Loucy (cell line): ENCODE measurements around the gene PSMD12.
A peak's percentile ranks its signal among the peaks of the same experiment; 100 is the strongest.

Experiments
- H2AFZ ChIP-seq: fragments of 200-600 bp; sonication (generic); 2 replicates; pipeline ENCODE4 v1.6.0; 2016; ENCODE audit warnings: antibody characterized with exemption, mild to moderate bottlenecking, low read length, moderate library complexity
- H3F3A ChIP-seq: fragments of 200-600 bp; 2 replicates; pipeline ENCODE4 v1.6.0; 2016; ENCODE audit warnings: antibody characterized with exemption, low read depth, mild to moderate bottlenecking
- H3K27me3 ChIP-seq: fragments of 200-600 bp; sonication (generic); 2 replicates; pipeline ENCODE4 v1.6.1; 2014; ENCODE audit warnings: low read length, mild to moderate bottlenecking; ENCODE audit not compliant: insufficient read depth, poor library complexity, severe bottlenecking
- H3K36me3 ChIP-seq: fragments of 200-600 bp; sonication (generic); 2 replicates; pipeline ENCODE4 v1.6.1; 2016; ENCODE audit warnings: low read length; ENCODE audit not compliant: insufficient read depth
- H3K4me1 ChIP-seq: fragments of 200-600 bp; sonication (generic); 2 replicates; pipeline ENCODE4 v1.5.1; 2014; ENCODE audit warnings: low read length, mild to moderate bottlenecking; ENCODE audit not compliant: insufficient read depth, poor library complexity, severe bottlenecking
- H3K4me2 ChIP-seq: fragments of 200-600 bp; sonication (generic); 2 replicates; pipeline ENCODE4 v1.6.0; 2014; ENCODE audit warnings: antibody characterized with exemption, low read length, low read depth, mild to moderate bottlenecking; ENCODE audit not compliant: poor library complexity, severe bottlenecking
- H3K4me3 ChIP-seq: fragments of 200-600 bp; sonication (generic); 2 replicates; pipeline ENCODE4 v1.5.1; 2014; ENCODE audit warnings: low read length, mild to moderate bottlenecking, mixed read lengths; ENCODE audit not compliant: poor library complexity, severe bottlenecking
- H3K79me2 ChIP-seq: fragments of 200-600 bp; sonication (generic); 2 replicates; pipeline ENCODE4 v1.6.1; 2014; ENCODE audit warnings: low read length; ENCODE audit not compliant: insufficient read depth
- H3K9ac ChIP-seq: fragments of 200-600 bp; sonication (generic); 2 replicates; pipeline ENCODE4 v1.6.0; 2014; ENCODE audit warnings: mild to moderate bottlenecking, low read depth, low read length, moderate library complexity; ENCODE audit not compliant: poor library complexity, severe bottlenecking
- H3K9me2 ChIP-seq: fragments of 200-600 bp; sonication (generic); replicated peaks from 2 replicates; pipeline ENCODE4 v1.6.1; 2016; ENCODE audit warnings: low read depth, low read length, mixed read lengths
- H3K9me3 ChIP-seq: fragments of 200-600 bp; sonication (generic); 2 replicates; pipeline ENCODE4 v1.6.1; 2014; ENCODE audit warnings: mild to moderate bottlenecking, antibody characterized with exemption, low read length, low read depth; ENCODE audit not compliant: insufficient read depth
- H4K20me1 ChIP-seq: fragments of 200-600 bp; sonication (generic); 2 replicates; pipeline ENCODE4 v1.6.0; 2014; ENCODE audit warnings: antibody characterized with exemption, low read length, mild to moderate bottlenecking; ENCODE audit not compliant: insufficient read depth, poor library complexity, severe bottlenecking
- CTCF ChIP-seq: fragments of 200-600 bp; sonication (generic); conservative IDR thresholded peaks from 2 replicates; pipeline ENCODE4 v1.5.1; 2014; ENCODE audit warnings: mild to moderate bottlenecking, antibody characterized with exemption, low read length
- EZH2phosphoT487 ChIP-seq: fragments of 200-600 bp; IDR thresholded peaks from 2 replicates; pipeline ENCODE4 v1.6.1; 2018; ENCODE audit warnings: antibody characterized with exemption, mild to moderate bottlenecking, moderate library complexity, borderline replicate concordance

The PSMD12 gene

GRCh38 chr17:67392111-67392510, 25.7 kb upstream of the PSMD12 start:
- H3K9ac ChIP-seq, result no peak overlapping the region
- no peak overlapping the region for H2AFZ ChIP-seq
- peaks cover 13% of the 10 kb centered on the region for H3K4me1 ChIP-seq
- H4K20me1 ChIP-seq, result no peaks in the 10 kb centered on the region
- TF ChIP-seq CTCF (no peak), EZH2phosphoT487 (no peak)
- no peaks in the 10 kb centered on the region for H3K9me3 ChIP-seq
- no peak overlapping the region for H3K4me2 ChIP-seq
- H3K4me3 ChIP-seq, result no peak overlapping the region
- 0 out of 2 replicates have a peak, but pooled peaks cover 3% of the 10 kb centered on the region for H3F3A ChIP-seq
- H3K9me2 ChIP-seq, result no peaks in the 10 kb centered on the region
- no peaks in the 10 kb centered on the region for H3K27me3 ChIP-seq
- H3K36me3 ChIP-seq, result no peaks in the 10 kb centered on the region
- H3K79me2 ChIP-seq, result 0 out of 2 replicates have a peak, but pooled peaks cover 5% of the 10 kb centered on the region

DNA sequence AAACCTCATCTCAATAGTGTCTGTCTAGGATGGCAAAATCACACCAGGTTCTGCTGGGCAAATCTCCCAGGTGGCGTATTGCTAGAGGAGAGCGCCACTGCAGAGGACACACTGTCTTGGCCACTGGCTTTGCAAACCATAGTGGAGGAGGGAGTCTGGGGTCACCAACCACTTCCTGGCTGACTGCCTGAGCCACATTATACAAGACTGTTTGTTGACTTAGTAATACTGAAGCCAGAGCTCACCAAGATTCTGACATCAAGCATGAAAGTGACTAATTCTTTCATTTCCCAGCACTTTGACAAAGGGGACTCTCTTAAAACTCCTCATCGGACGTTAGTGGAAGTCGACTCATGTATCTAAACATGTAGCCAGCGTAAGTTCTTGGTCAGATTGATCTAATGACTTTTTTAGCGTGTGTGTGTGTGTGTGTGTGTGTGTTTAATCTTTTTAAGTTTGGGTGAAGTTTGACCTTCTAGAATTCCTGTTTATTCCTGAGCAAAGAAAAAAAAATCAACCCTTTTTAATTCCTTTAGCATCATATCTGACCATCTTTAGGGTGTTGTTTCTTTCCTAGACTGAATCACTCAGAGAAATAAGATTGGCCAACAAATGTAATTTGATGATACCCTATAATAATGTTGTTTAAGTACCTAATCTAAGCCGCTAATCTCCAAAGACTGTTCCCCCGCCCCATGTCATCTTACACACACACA, 24.4 kb upstream of the PSMD12 start:
- peak overlapping the region; percentile 63 for H3K4me2 ChIP-seq
- peaks cover 13% of the 10 kb centered on the region for H3K4me1 ChIP-seq
- peak overlapping the region; percentile 44 for H3K4me3 ChIP-seq
- H3K9ac ChIP-seq, result peak overlapping the region; percentile 55
- 0 out of 2 replicates have a peak, but pooled peaks cover 3% of the 10 kb centered on the region for H3F3A ChIP-seq
- H3K9me2 ChIP-seq, result no peaks in the 10 kb centered on the region
- H4K20me1 ChIP-seq, result no peaks in the 10 kb centered on the region
- no peaks in the 10 kb centered on the region for H3K36me3 ChIP-seq
- H3K79me2 ChIP-seq, result 0 out of 2 replicates have a peak, but pooled peaks cover 5% of the 10 kb centered on the region
- H2AFZ ChIP-seq, result peak overlapping the region; percentile 71; the same call in 1 of the 2 replicates
- no peaks in the 10 kb centered on the region for H3K9me3 ChIP-seq
- TF ChIP-seq CTCF, result no peak
- no peak for TF ChIP-seq EZH2phosphoT487
- H3K27me3 ChIP-seq, result no peaks in the 10 kb centered on the region

- Histone ChIP-seq H3K4me1 (peaks cover 13% of the 10 kb centered on the region), H3K36me3 (no peaks in the 10 kb centered on the region), H3K9ac (peak overlapping the region; percentile 13), H3K4me2 (peak overlapping the region; percentile 63), H2AFZ (no peak overlapping the region), H3K27me3 (no peaks in the 10 kb centered on the region), H3F3A (0 out of 2 replicates have a peak, but pooled peaks cover 3% of the 10 kb centered on the region), H4K20me1 (no peaks in the 10 kb centered on the region), H3K9me3 (no peaks in the 10 kb centered on the region), H3K79me2 (0 out of 2 replicates have a peak, but pooled peaks cover 5% of the 10 kb centered on the region), H3K4me3 (peak overlapping the region; percentile 44), H3K9me2 (no peaks in the 10 kb centered on the region)
- no peak for TF ChIP-seq EZH2phosphoT487
- no peak for TF ChIP-seq CTCF
These were observed 23.7 kb upstream of the PSMD12 start for GRCh38 chr17:67390006-67390645.
